Measurements from ENCODE around the gene KCMF1. TPM values are rescaled to one million over a fixed set of nuclear protein-coding genes. Genes with fewer than 3 reads are reported as not detected.

The KCMF1 gene
- total RNA-seq, 1 experiment from 2014 or later = 73.6 TPM

GRCh38 chr2:85064927-85065577, 94.1 kb downstream of the KCMF1 start:
- H4K20me1 ChIP-seq (ENCODE audit: low read length) = no peaks in the 10 kb centered on the region
- no peaks in the 10 kb centered on the region for H3F3A ChIP-seq (ENCODE audit: low read length, unreplicated experiment)
- no peak for TF ChIP-seq EZH2phosphoT487 (IDR thresholded peaks at IDR 0.05; ENCODE audit: borderline replicate concordance, low read length)
- no peak for TF ChIP-seq EZH2 (IDR thresholded peaks at IDR 0.05; ENCODE audit: low read length, unreplicated experiment)
- TF ChIP-seq CTCF (conservative IDR thresholded peaks at IDR 0.05; ENCODE audit: low read depth, low read length) = no peak
- H3K9me3 ChIP-seq (ENCODE audit: low read length) = no peaks in the 10 kb centered on the region
- no peak overlapping the region for H3K4me2 ChIP-seq (ENCODE audit: low read length)
- H3K27me3 ChIP-seq (ENCODE audit: low read length) = no peaks in the 10 kb centered on the region
- ATAC-seq (no peak), DNase-seq (no peak)
- intact Hi-C loops (cut with micrococcal nuclease) = no loop called here
- H3K4me1 ChIP-seq (ENCODE audit: insufficient read depth, low read length) = peaks cover 3% of the 10 kb centered on the region; the same call in 1 of the 2 replicates
- CTCF ChIA-PET = no interaction called here
- POLR2A ChIA-PET (ENCODE audit: unreplicated experiment) = no interaction called here
- no peak overlapping the region for H2AFZ ChIP-seq (ENCODE audit: low read length)
- no TSS peak for BruUV-seq (replicated peaks)
- no peak overlapping the region for H3K9ac ChIP-seq (ENCODE audit: low read length)
- no peaks in the 10 kb centered on the region for H3K79me2 ChIP-seq (ENCODE audit: low read length)
- H3K9me2 ChIP-seq (replicated peaks; ENCODE audit: low read length) = no peaks in the 10 kb centered on the region
- no peak overlapping the region for H3K4me3 ChIP-seq (ENCODE audit: low read length)
- no peaks in the 10 kb centered on the region for H3K36me3 ChIP-seq (ENCODE audit: low read depth, low read length)
- no peak overlapping the region for H3K27ac ChIP-seq (ENCODE audit: low read length)

GRCh38 chr2:85066006-85066740, 95.2 kb downstream of the KCMF1 start:
- H3K36me3 ChIP-seq (ENCODE audit: low read depth, low read length) = no peaks in the 10 kb centered on the region
- no peaks in the 10 kb centered on the region for H3K79me2 ChIP-seq (ENCODE audit: low read length)
- DNase-seq (no peak), ATAC-seq (no peak)
- H3K4me1 ChIP-seq (ENCODE audit: insufficient read depth, low read length) = peaks cover 8% of the 10 kb centered on the region; the same call in 1 of the 2 replicates
- H3K9me2 ChIP-seq (replicated peaks; ENCODE audit: low read length) = no peaks in the 10 kb centered on the region
- intact Hi-C loops (cut with micrococcal nuclease) = loop anchor here (2.0 kb wide), 1 partner anchor 67 kb away; the partner anchor contains the start of gene TCF7L1
- no peaks in the 10 kb centered on the region for H3F3A ChIP-seq (ENCODE audit: low read length, unreplicated experiment)
- no peak overlapping the region for H3K27ac ChIP-seq (ENCODE audit: low read length)
- H3K4me2 ChIP-seq (ENCODE audit: low read length) = peak overlapping the region; percentile 83; the same call in 1 of the 2 replicates
- peak overlapping the region; percentile 87 for H2AFZ ChIP-seq (ENCODE audit: low read length)
- POLR2A ChIA-PET (ENCODE audit: unreplicated experiment) = no interaction called here
- H3K9me3 ChIP-seq (ENCODE audit: low read length) = no peaks in the 10 kb centered on the region
- no peak overlapping the region for H3K9ac ChIP-seq (ENCODE audit: low read length)
- CTCF ChIA-PET = interaction anchor here (0.6 to 1.5 kb wide), 7 partner anchors 12 to 234 kb away, joined by 4 to 10 read pairs (median 8); no protein-coding TSS in a partner anchor
- BruUV-seq (replicated peaks) = no TSS peak
- H4K20me1 ChIP-seq (ENCODE audit: low read length) = no peaks in the 10 kb centered on the region
- no peaks in the 10 kb centered on the region for H3K27me3 ChIP-seq (ENCODE audit: low read length)
- TF ChIP-seq CTCF (conservative IDR thresholded peaks at IDR 0.05; ENCODE audit: low read depth, low read length) (no peak), EZH2phosphoT487 (IDR thresholded peaks at IDR 0.05; ENCODE audit: borderline replicate concordance, low read length) (no peak), EZH2 (IDR thresholded peaks at IDR 0.05; ENCODE audit: low read length, unreplicated experiment) (no peak)
- no peak overlapping the region for H3K4me3 ChIP-seq (ENCODE audit: low read length)

Data from PC-3 (cell line).